Hepatocyte (in vitro differentiated cells): ENCODE results near the gene HERC5.

ENCODE experiments used
- CTCF ChIP-seq: fragments of 200-600 bp; sonication (generic); IDR thresholded peaks from 2 replicates; pipeline ENCODE4 v1.5.1; 2016; ENCODE audit warnings: antibody characterized with exemption, mild to moderate bottlenecking; ENCODE audit not compliant: poor library complexity
- EZH2 ChIP-seq: fragments of 200-600 bp; sonication (generic); IDR thresholded peaks from 2 replicates; pipeline ENCODE4 v1.6.1; 2016; ENCODE audit warnings: antibody characterized with exemption, mild to moderate bottlenecking, borderline replicate concordance
- EZH2phosphoT487 ChIP-seq: fragments of 200-600 bp; sonication (generic); IDR thresholded peaks from one replicate; pipeline ENCODE4 v1.6.1; 2018; ENCODE audit warnings: antibody characterized with exemption, mild to moderate bottlenecking, low read depth, moderate library complexity; ENCODE audit not compliant: unreplicated experiment, severe bottlenecking

DNA sequence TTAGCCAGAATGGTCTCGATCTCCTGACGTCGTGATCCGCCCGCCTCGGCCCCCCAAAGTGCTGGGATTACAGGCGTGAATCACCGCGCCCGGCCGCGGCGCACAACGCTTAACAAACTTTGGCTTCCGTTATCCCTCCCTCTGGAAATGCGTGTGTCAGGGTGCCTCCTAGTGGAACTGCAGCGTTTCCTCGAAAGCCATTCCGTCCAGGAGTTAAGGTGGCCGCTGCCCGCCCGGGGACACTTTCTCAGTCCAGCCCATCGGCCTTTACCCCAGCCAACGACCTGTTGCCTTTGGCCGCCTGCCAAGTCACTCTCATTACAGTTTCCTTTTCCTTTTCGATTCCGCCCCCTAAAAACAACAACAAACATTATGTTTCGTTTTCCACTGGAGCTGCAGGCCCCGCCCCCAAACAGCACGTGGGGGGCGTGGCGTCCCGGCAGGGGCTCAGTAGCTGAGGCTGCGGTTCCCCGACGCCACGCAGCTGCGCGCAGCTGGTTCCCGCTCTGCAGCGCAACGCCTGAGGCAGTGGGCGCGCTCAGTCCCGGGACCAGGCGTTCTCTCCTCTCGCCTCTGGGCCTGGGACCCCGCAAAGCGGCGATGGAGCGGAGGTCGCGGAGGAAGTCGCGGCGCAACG, at the start of gene HERC5:
- TF ChIP-seq CTCF (peak; percentile 87), EZH2phosphoT487 (no peak), EZH2 (no peak)
